ENCODE results near the gene IGHMBP2. TPM values are rescaled to one million over a fixed set of nuclear protein-coding genes. Genes with fewer than 3 reads are reported as not detected.

IGHMBP2 gene
- total and polyA plus RNA-seq, 2 of the 8 experiments (the other 6 are each of a cell fraction or from before 2014, with no cell fraction given) = 8.4 to 17.6 TPM

DNA sequence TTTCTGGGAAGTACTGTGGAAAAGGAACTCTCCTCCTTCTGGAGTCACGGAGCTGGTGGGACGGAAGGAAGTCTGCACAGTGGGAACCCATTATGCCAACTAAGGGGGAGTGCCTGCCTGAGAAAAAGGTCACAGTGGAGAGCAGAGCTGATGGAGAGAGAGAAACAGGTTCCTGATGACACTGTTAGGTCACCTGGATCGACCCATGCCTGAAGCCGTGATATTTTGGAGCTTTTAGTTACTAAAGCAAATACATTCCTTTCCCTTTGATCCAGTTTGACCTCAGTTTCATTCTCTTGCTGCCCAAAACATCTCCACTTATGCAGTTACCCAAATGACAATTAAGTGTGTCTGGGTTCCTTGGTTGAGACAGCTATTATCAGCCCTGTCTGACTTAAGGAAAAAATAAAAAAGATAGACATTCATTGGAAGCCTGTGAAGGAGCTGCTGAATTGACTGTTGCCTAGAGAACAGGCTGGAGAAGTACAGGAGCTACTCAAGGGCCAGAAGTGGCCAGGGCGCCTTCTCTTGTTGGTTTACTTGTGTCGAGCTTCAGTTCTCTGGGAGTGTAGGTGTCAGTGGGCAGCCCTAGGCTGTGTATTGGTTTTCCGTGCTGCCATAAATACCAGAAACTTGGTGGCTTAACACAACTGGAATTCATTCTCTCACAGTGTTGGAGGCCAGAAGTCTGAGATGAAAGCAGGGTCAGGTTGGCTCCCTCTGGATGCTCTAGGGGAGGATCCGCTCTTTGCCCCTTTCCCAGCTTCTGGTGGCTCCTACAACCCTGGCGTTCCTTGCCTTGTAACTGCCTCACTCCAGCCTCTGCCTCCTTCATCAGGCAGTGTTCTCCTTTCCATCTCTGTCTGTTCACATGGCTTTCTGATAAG lies 63.4 kb downstream of the IGHMBP2 start (continued):
- no peak for TF ChIP-seq USF2 (IDR thresholded peaks at IDR 0.05; ENCODE audit: low read length)
- TF ChIP-seq KDM5A (IDR thresholded peaks at IDR 0.05; ENCODE audit: low read length) = no peak
- no peak for TF ChIP-seq SIRT6 (IDR thresholded peaks at IDR 0.05; ENCODE audit: low read length)

All from H1 (cell line).